ENCODE measurements around the gene TSPEAR. TPM values are rescaled to one million over a fixed set of nuclear protein-coding genes. Genes with fewer than 3 reads are reported as not detected.

Gene TSPEAR
- total RNA-seq, 1 experiment from 2014 or later = not detected

DNA sequence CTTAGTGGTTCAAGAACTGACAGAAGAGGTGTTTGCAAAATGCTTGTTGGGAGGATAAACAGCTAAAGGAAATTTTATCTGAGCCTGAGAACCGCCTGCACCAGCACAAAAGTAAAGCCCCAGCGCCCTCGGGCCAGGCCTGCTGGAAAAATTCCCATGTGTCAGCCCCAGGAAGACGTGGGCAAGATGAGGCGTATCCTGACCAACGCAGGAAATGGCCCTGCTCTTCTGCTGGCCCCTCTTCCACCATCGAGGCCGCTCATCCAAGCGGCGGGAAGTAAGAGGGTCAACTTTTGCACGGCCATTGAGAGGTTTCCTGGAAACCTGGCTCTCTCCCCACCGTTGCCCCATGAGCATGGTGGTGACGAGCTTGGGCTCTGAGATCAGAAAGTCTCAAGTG, 216.4 kb downstream of the TSPEAR start:
- ATAC-seq (no peak), DNase-seq (ENCODE audit: low read depth, low spot score) (no peak)
- ChIA-PET CTCF (no interaction called here), POLR2A (no interaction called here)
- H3K9me3 ChIP-seq (ENCODE audit: control insufficient read depth, insufficient read depth, low read depth, low read length) = no peaks in the 10 kb centered on the region
- H3K4me1 ChIP-seq (ENCODE audit: control insufficient read depth, insufficient read depth, low read length) = no peaks in the 10 kb centered on the region
- no peak overlapping the region for H3K4me3 ChIP-seq (ENCODE audit: low read depth in 2 of 2, low read length in 2 of 2)
- H3K27me3 ChIP-seq (ENCODE audit: control insufficient read depth, insufficient read depth, low read length) = no peaks in the 10 kb centered on the region
- intact Hi-C loops (cut with micrococcal nuclease; ENCODE audit: unreplicated experiment) = no loop called here
- no peaks in the 10 kb centered on the region for H3K36me3 ChIP-seq (ENCODE audit: control insufficient read depth, insufficient read depth, low read length)
- H3K27ac ChIP-seq (ENCODE audit: low read length) = no peak overlapping the region
- BruUV-seq (replicated peaks) = no TSS peak
- in situ Hi-C loops (cut with HindIII; ENCODE audit: low pct_unique_long_range_greater_than_20kb, low sequenced_read_pairs) = no loop called here
- TF ChIP-seq, protein P1, sequence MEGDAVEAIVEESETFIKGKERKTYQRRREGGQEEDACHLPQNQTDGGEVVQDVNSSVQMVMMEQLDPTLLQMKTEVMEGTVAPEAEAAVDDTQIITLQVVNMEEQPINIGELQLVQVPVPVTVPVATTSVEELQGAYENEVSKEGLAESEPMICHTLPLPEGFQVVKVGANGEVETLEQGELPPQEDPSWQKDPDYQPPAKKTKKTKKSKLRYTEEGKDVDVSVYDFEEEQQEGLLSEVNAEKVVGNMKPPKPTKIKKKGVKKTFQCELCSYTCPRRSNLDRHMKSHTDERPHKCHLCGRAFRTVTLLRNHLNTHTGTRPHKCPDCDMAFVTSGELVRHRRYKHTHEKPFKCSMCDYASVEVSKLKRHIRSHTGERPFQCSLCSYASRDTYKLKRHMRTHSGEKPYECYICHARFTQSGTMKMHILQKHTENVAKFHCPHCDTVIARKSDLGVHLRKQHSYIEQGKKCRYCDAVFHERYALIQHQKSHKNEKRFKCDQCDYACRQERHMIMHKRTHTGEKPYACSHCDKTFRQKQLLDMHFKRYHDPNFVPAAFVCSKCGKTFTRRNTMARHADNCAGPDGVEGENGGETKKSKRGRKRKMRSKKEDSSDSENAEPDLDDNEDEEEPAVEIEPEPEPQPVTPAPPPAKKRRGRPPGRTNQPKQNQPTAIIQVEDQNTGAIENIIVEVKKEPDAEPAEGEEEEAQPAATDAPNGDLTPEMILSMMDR (IDR thresholded peaks at IDR 0.05) = no peak
- no peak for TF ChIP-seq TCF7L2 (IDR thresholded peaks at IDR 0.05; ENCODE audit: low read depth, low read length)
- no peak for TF ChIP-seq POLR2AphosphoS5 (IDR thresholded peaks at IDR 0.05; ENCODE audit: low read depth, low read length)
- no peak for TF ChIP-seq SIN3A (IDR thresholded peaks at IDR 0.05; ENCODE audit: borderline replicate concordance, insufficient read depth, low read depth, low read length)
- TF ChIP-seq, protein P2, sequence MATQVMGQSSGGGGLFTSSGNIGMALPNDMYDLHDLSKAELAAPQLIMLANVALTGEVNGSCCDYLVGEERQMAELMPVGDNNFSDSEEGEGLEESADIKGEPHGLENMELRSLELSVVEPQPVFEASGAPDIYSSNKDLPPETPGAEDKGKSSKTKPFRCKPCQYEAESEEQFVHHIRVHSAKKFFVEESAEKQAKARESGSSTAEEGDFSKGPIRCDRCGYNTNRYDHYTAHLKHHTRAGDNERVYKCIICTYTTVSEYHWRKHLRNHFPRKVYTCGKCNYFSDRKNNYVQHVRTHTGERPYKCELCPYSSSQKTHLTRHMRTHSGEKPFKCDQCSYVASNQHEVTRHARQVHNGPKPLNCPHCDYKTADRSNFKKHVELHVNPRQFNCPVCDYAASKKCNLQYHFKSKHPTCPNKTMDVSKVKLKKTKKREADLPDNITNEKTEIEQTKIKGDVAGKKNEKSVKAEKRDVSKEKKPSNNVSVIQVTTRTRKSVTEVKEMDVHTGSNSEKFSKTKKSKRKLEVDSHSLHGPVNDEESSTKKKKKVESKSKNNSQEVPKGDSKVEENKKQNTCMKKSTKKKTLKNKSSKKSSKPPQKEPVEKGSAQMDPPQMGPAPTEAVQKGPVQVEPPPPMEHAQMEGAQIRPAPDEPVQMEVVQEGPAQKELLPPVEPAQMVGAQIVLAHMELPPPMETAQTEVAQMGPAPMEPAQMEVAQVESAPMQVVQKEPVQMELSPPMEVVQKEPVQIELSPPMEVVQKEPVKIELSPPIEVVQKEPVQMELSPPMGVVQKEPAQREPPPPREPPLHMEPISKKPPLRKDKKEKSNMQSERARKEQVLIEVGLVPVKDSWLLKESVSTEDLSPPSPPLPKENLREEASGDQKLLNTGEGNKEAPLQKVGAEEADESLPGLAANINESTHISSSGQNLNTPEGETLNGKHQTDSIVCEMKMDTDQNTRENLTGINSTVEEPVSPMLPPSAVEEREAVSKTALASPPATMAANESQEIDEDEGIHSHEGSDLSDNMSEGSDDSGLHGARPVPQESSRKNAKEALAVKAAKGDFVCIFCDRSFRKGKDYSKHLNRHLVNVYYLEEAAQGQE (IDR thresholded peaks at IDR 0.05; ENCODE audit: insufficient read depth in 1 of 2, low read depth in 2 of 2, low read length in 1 of 2) = no peak

DNA sequence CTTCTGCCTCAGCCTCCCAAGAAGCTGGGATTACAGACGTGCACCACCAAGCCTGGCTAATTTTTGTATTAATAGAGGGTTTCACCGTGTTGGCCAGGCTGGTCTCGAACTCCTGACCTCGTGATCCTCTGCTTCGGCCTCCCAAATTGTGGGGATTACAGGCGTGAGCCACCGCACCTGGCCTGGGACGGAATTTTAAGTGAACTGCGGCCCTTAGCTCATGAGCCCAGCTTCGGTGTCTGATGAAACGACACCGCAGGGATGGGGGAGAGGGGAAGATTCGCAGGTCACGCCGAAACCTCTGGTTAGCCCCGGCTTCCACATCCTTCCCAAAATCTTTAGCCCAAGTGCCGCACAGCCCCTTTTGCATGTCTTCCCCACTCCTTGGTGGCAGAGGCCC, 217.0 kb downstream of the TSPEAR start:
- CTCF ChIA-PET = no interaction called here
- no peaks in the 10 kb centered on the region for H3K9me3 ChIP-seq (ENCODE audit: control insufficient read depth, insufficient read depth, low read depth, low read length)

More for the DNA sequence above, 217.0 kb downstream of the TSPEAR start:
- ATAC-seq = no peak
- POLR2A ChIA-PET = no interaction called here
- DNase-seq (ENCODE audit: low read depth, low spot score) = no peak
- Histone ChIP-seq H3K36me3 (ENCODE audit: control insufficient read depth, insufficient read depth, low read length) (no peaks in the 10 kb centered on the region), H3K27ac (ENCODE audit: low read length) (no peak overlapping the region), H3K4me3 (ENCODE audit: low read depth in 2 of 2, low read length in 2 of 2) (no peak overlapping the region), H3K27me3 (ENCODE audit: control insufficient read depth, insufficient read depth, low read length) (no peaks in the 10 kb centered on the region), H3K4me1 (ENCODE audit: control insufficient read depth, insufficient read depth, low read length) (no peaks in the 10 kb centered on the region)
- TF ChIP-seq, protein P1 (IDR thresholded peaks at IDR 0.05) = no peak
- TF ChIP-seq, protein P2 (IDR thresholded peaks at IDR 0.05; ENCODE audit: insufficient read depth in 1 of 2, low read depth in 2 of 2, low read length in 1 of 2) = no peak
- TF ChIP-seq SIN3A (IDR thresholded peaks at IDR 0.05; ENCODE audit: borderline replicate concordance, insufficient read depth, low read depth, low read length) = no peak
- no peak for TF ChIP-seq TCF7L2 (IDR thresholded peaks at IDR 0.05; ENCODE audit: low read depth, low read length)
- no peak for TF ChIP-seq POLR2AphosphoS5 (IDR thresholded peaks at IDR 0.05; ENCODE audit: low read depth, low read length)
- no TSS peak for BruUV-seq (replicated peaks)
- in situ Hi-C loops (cut with HindIII; ENCODE audit: low pct_unique_long_range_greater_than_20kb, low sequenced_read_pairs) (no loop called here), intact Hi-C loops (cut with micrococcal nuclease; ENCODE audit: unreplicated experiment) (no loop called here)
